ENCODE measurements around the gene ZNF83. TPM values are rescaled to one million over a fixed set of nuclear protein-coding genes. Genes with fewer than 3 reads are reported as not detected.

The ZNF83 gene
- polyA plus RNA-seq, 1 of the 3 experiments (the other 2 are of a cell fraction): 30.1 TPM

DNA sequence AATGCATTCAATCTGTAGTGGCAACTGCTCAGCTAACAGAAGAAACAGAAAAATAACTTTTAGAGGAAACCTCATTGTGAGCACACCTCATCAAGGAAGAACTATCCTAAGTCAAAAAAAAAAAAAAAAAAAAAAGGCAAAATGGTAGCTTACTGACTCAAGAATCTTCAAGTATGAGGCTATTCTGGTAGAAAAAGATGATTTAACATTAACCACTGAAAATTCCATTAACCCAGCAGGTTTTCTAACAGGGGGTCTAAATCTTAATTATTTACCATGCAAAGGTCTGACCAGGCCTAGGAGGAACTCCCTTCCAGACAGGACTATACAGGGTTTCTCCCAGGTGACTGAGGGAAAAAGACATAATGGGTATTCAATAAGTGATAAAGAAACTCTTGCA is 28.4 kb upstream of the ZNF83 start:
- Histone ChIP-seq H3K9me2 (no peaks in the 10 kb centered on the region), H3K4me2 (no peak overlapping the region), H3K27me3 (ENCODE audit: insufficient read depth) (no peaks in the 10 kb centered on the region), H3K79me2 (ENCODE audit: insufficient read depth) (peaks cover 29% of the 10 kb centered on the region; the same call in 1 of the 2 replicates), H3K9ac (no peak overlapping the region), H3K9me3 (no peaks in the 10 kb centered on the region), H4K20me1 (ENCODE audit: insufficient read depth) (no peaks in the 10 kb centered on the region), H3K4me3 (ENCODE audit: low read depth in 2 of 2, low read length in 1 of 2) (no peak overlapping the region), H2AFZ (ENCODE audit: low read depth) (no peak overlapping the region), H3K36me3 (replicated peaks in 1 of 2; ENCODE audit: control insufficient read depth in 1 of 2, insufficient read depth in 2 of 2, low read length in 1 of 2) (peaks cover 0 to 15% of the 10 kb centered on the region in 2 experiments), H3F3A (replicated peaks; ENCODE audit: insufficient read depth) (peaks cover 8% of the 10 kb centered on the region), H3K4me1 (ENCODE audit: control insufficient read depth in 1 of 2, insufficient read depth in 2 of 2, low read depth in 1 of 2, low read length in 1 of 2) (no peaks in the 10 kb centered on the region), H3K27ac (ENCODE audit: low read depth in 2 of 2, low read length in 1 of 2) (no peak overlapping the region)
- CTCF ChIA-PET: interaction anchor here (0.7 kb wide), 1 partner anchor 16 kb away, joined by 3 read pairs; no protein-coding TSS in a partner anchor
- POLR2A ChIA-PET: no interaction called here
- no peak for TF ChIP-seq JUND (IDR thresholded peaks at IDR 0.05)
- no peak for TF ChIP-seq MXI1 (IDR thresholded peaks at IDR 0.05; ENCODE audit: low read depth, low read length)
- no peak for TF ChIP-seq TEAD4 (IDR thresholded peaks at IDR 0.05; ENCODE audit: borderline replicate concordance, insufficient read depth)
- no peak for TF ChIP-seq POLR2AphosphoS5 (IDR thresholded peaks at IDR 0.05; ENCODE audit: low read depth, low read length)
- no peak for DNase-seq

DNA sequence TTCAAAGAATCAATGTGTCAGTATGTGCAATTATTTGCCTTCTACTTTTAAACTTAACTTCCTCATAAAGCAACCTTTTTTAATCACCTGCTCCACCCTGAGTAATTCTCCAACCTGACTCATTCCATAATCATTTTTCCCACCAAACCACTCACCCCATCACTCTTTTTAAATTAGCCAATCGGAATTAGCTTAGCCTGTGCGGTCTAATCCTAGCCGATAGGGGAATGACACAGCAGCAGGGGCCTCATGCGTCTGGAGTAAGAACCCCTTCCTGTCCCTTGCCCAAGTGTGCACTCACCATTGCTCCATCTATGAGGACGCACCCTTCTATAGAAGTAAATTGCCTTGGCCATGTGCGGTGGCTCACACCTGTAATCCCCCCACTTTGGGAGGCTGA is 27.4 kb upstream of the ZNF83 start:
- no peak overlapping the region for H3K4me2 ChIP-seq
- DNase-seq: no peak
- peaks cover 0 to 11% of the 10 kb centered on the region in 2 experiments for H3K36me3 ChIP-seq (replicated peaks in 1 of 2; ENCODE audit: control insufficient read depth in 1 of 2, insufficient read depth in 2 of 2, low read length in 1 of 2)
- peaks cover 21% of the 10 kb centered on the region; the same call in 1 of the 2 replicates for H3K79me2 ChIP-seq (ENCODE audit: insufficient read depth)
- H3K4me3 ChIP-seq (ENCODE audit: low read depth in 2 of 2, low read length in 1 of 2): no peak overlapping the region
- H3K9me3 ChIP-seq: no peaks in the 10 kb centered on the region
- no peaks in the 10 kb centered on the region for H3K4me1 ChIP-seq (ENCODE audit: control insufficient read depth in 1 of 2, insufficient read depth in 2 of 2, low read depth in 1 of 2, low read length in 1 of 2)
- H3F3A ChIP-seq (replicated peaks; ENCODE audit: insufficient read depth): peaks cover 8% of the 10 kb centered on the region
- ChIA-PET POLR2A (no interaction called here), CTCF (interaction anchor here (0.7 kb wide), 1 partner anchor 17 kb away, joined by 3 read pairs; no protein-coding TSS in a partner anchor)
- TF ChIP-seq GABPA (IDR thresholded peaks at IDR 0.05; ENCODE audit: low read depth): no peak
- TF ChIP-seq, protein P1, sequence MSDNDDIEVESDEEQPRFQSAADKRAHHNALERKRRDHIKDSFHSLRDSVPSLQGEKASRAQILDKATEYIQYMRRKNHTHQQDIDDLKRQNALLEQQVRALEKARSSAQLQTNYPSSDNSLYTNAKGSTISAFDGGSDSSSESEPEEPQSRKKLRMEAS (IDR thresholded peaks at IDR 0.05; ENCODE audit: low read depth): no peak
- TF ChIP-seq, protein P2, sequence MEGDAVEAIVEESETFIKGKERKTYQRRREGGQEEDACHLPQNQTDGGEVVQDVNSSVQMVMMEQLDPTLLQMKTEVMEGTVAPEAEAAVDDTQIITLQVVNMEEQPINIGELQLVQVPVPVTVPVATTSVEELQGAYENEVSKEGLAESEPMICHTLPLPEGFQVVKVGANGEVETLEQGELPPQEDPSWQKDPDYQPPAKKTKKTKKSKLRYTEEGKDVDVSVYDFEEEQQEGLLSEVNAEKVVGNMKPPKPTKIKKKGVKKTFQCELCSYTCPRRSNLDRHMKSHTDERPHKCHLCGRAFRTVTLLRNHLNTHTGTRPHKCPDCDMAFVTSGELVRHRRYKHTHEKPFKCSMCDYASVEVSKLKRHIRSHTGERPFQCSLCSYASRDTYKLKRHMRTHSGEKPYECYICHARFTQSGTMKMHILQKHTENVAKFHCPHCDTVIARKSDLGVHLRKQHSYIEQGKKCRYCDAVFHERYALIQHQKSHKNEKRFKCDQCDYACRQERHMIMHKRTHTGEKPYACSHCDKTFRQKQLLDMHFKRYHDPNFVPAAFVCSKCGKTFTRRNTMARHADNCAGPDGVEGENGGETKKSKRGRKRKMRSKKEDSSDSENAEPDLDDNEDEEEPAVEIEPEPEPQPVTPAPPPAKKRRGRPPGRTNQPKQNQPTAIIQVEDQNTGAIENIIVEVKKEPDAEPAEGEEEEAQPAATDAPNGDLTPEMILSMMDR (IDR thresholded peaks at IDR 0.05): no peak
- no peak for TF ChIP-seq MXI1 (IDR thresholded peaks at IDR 0.05; ENCODE audit: low read depth, low read length)
- TF ChIP-seq MEF2A (IDR thresholded peaks at IDR 0.05; ENCODE audit: borderline replicate concordance, low read depth): no peak
- TF ChIP-seq ELF1 (IDR thresholded peaks at IDR 0.05): no peak
- TF ChIP-seq, protein P3, sequence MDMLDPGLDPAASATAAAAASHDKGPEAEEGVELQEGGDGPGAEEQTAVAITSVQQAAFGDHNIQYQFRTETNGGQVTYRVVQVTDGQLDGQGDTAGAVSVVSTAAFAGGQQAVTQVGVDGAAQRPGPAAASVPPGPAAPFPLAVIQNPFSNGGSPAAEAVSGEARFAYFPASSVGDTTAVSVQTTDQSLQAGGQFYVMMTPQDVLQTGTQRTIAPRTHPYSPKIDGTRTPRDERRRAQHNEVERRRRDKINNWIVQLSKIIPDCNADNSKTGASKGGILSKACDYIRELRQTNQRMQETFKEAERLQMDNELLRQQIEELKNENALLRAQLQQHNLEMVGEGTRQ (IDR thresholded peaks at IDR 0.05; ENCODE audit: borderline replicate concordance, low read depth, low read length): no peak
- TF ChIP-seq, protein P4, sequence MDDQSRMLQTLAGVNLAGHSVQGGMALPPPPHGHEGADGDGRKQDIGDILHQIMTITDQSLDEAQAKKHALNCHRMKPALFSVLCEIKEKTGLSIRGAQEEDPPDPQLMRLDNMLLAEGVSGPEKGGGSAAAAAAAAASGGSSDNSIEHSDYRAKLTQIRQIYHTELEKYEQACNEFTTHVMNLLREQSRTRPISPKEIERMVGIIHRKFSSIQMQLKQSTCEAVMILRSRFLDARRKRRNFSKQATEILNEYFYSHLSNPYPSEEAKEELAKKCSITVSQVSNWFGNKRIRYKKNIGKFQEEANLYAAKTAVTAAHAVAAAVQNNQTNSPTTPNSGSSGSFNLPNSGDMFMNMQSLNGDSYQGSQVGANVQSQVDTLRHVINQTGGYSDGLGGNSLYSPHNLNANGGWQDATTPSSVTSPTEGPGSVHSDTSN (IDR thresholded peaks at IDR 0.05): no peak
- no peaks in the 10 kb centered on the region for H3K27me3 ChIP-seq (ENCODE audit: insufficient read depth)
- H3K9ac ChIP-seq: no peak overlapping the region
- no peaks in the 10 kb centered on the region for H3K9me2 ChIP-seq
- 87% methylated on average over 6 of the region's 6 CpGs for WGBS (ENCODE audit: low lambda C conversion rate)
- H4K20me1 ChIP-seq (ENCODE audit: insufficient read depth): no peaks in the 10 kb centered on the region
- H2AFZ ChIP-seq (ENCODE audit: low read depth): no peak overlapping the region
- H3K27ac ChIP-seq (ENCODE audit: low read depth in 2 of 2, low read length in 1 of 2): no peak overlapping the region

Data from SK-N-SH (cell line).